T-helper 2 cell treated with Interferon-gamma antibody and Interleukin-4, amounts not matched to agents 5 μg/mL and 100 μg/mL, for 36 hours (primary cell): ENCODE measurements around the gene EMID1.
"Not testable (repeated sequence)": the region's sequence is repeated elsewhere in the genome, so short reads cannot be mapped to it uniquely, and the experiment has no call there.

Source experiments
- DNase-seq: peaks from one replicate; pipeline ENCODE4 v3.0.0; 2021; ENCODE audit warnings: low spot score
- H3K27ac Mint-ChIP-seq: one replicate; pipeline ENCODE4 v1.8.0; 2021; ENCODE audit warnings: mild to moderate bottlenecking, mixed read lengths
- H3K27me3 Mint-ChIP-seq: one replicate; pipeline ENCODE4 v1.8.0; 2021; ENCODE audit warnings: low read depth, mixed read lengths
- H3K36me3 Mint-ChIP-seq: one replicate; pipeline ENCODE4 v1.8.0; 2021; ENCODE audit warnings: low read depth, mixed read lengths
- H3K4me1 Mint-ChIP-seq: one replicate; pipeline ENCODE4 v1.8.0; 2021; ENCODE audit warnings: low read depth, mixed read lengths
- H3K4me3 Mint-ChIP-seq: one replicate; pipeline ENCODE4 v1.8.0; 2022; ENCODE audit warnings: mild to moderate bottlenecking, moderate library complexity, mixed read lengths
- H3K9me3 Mint-ChIP-seq: one replicate; pipeline ENCODE4 v1.8.0; 2021; ENCODE audit warnings: mixed read lengths

Gene EMID1

DNA sequence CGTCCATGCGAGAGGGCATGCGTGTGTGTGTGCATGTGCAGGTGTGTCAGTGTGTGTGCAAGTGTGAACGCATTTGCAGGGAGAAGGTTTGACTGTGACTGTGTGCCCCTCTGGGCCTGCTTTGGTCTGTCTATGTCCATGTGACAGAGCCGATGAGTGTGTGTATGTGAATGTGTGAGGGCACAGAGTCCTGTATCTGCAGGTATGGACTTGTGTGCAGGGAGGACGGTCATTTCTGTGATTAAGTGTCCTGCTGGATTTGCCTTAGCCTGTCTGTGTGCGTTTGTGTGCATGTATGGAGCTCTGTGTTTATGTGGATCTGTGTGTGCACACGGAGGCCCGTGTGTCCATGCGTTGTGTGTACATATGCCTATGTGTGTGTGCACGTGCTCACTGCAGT, 5.4 kb downstream of the EMID1 start:
- peaks cover 22% of the 10 kb centered on the region for H3K27me3 Mint-ChIP-seq

DNA sequence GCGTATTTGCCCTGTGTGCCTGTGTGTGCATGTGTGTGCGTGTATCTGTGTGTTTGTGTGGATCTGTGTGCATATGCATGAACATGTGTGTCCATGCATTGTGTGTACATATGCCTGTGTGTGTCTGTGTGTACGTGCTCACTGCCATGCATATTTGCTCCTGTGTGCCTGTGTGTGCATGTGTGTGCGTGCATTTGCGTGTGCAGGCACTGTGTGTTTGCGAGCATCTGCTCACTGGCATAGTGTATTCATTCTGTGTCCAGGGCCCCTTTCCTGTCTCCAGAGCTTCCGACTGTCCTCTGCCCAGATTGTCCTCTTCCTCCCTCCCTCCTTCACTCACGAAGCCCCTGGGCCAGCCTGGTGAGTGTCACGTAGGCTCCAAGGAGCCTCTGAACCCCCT, 5.8 kb downstream of the EMID1 start:
- Mint-ChIP-seq H3K9me3 (no peaks in the 10 kb centered on the region), H3K27ac (no peak overlapping the region), H3K36me3 (no peaks in the 10 kb centered on the region), H3K27me3 (peaks cover 19% of the 10 kb centered on the region), H3K4me3 (no peak overlapping the region), H3K4me1 (no peaks in the 10 kb centered on the region)
- DNase-seq = no peak

More for the DNA sequence above, 5.4 kb downstream of the EMID1 start:
- no peak overlapping the region for H3K4me3 Mint-ChIP-seq
- H3K9me3 Mint-ChIP-seq = no peaks in the 10 kb centered on the region
- DNase-seq = no peak
- H3K36me3 Mint-ChIP-seq = no peaks in the 10 kb centered on the region
- no peak overlapping the region for H3K27ac Mint-ChIP-seq
- peaks cover 1% of the 10 kb centered on the region for H3K4me1 Mint-ChIP-seq

DNA sequence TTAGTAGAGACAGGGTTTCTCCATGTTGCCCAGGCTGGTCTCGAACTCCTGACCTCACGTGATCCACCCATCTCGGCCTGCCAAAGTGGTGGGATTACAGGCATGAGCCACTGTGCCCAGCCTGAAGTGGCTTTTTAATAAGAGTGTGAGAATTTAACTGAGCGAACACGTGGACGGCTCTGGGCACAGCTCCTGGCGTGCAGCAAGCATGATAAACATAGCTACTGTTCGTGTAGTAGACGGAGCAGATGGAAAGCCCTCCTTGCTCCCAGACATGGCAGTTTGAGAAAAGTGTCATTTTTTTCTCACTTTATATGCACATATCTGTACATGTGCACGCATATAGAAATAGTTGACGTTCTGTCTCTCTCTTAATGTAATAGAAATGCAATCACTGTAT, 7.0 kb downstream of the EMID1 start:
- H3K4me3 Mint-ChIP-seq = no peak overlapping the region
- no peaks in the 10 kb centered on the region for H3K9me3 Mint-ChIP-seq
- DNase-seq = no peak
- no peak overlapping the region for H3K27ac Mint-ChIP-seq
- no peaks in the 10 kb centered on the region for H3K36me3 Mint-ChIP-seq
- H3K27me3 Mint-ChIP-seq = peaks cover 8% of the 10 kb centered on the region
- H3K4me1 Mint-ChIP-seq = no peaks in the 10 kb centered on the region

- H3K36me3 Mint-ChIP-seq = no peaks in the 10 kb centered on the region
- H3K27me3 Mint-ChIP-seq = peaks cover 4% of the 10 kb centered on the region
- DNase-seq = no peak
- H3K4me1 Mint-ChIP-seq = no peaks in the 10 kb centered on the region
- no peaks in the 10 kb centered on the region for H3K9me3 Mint-ChIP-seq
- no peak overlapping the region for H3K4me3 Mint-ChIP-seq
- no peak overlapping the region for H3K27ac Mint-ChIP-seq
Measured at GRCh38 chr22:29213493-29213892, 7.8 kb downstream of the EMID1 start.

GRCh38 chr22:29214232-29214631, 8.5 kb downstream of the EMID1 start:
- no peak for DNase-seq
- H3K36me3 Mint-ChIP-seq = no peaks in the 10 kb centered on the region
- no peak overlapping the region for H3K27ac Mint-ChIP-seq
- H3K27me3 Mint-ChIP-seq = peaks cover 4% of the 10 kb centered on the region
- no peaks in the 10 kb centered on the region for H3K4me1 Mint-ChIP-seq
- no peak overlapping the region for H3K4me3 Mint-ChIP-seq
- no peaks in the 10 kb centered on the region for H3K9me3 Mint-ChIP-seq

DNA sequence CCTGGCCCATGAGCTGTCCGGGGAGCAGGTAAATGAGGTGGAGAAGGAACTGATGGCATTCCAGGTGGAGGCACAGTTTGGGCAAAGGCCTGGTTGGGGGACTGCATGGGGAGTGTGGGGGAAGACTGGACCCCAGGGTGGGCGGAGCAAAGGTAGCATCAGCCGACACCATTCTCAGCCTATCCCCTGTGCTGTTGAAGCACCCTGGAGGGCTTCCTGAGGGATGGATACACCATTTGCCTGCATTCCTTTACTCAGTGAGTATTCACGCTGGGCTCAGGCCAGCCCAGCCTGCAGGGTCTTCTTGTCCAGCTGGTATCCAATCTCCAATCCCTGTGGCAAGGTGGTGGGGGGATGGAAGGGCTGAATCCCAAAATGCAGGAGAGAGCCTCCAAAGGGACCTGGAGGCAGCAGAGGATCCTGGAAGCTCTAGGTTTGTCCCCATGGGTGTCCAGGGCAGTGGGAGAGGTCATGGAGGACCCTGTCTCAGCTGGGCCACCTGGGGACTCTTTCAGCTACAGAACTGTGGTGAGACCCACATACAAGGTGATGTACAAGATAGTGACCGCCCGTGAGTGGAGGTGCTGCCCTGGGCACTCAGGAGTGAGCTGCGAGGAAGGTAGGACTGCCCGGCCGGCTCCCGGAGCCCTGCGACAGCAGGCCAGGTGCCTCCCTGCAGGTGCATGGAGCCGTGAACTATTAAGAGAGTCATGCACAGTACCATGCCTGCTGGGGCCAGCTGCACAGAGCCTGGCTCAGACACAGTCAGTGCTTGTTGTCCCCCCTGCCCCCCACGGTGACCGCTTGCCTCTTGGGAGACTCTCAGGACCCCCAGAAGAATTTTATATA, 9.5 kb downstream of the EMID1 start:
- H3K36me3 Mint-ChIP-seq = no peaks in the 10 kb centered on the region
- no peaks in the 10 kb centered on the region for H3K9me3 Mint-ChIP-seq
- H3K4me3 Mint-ChIP-seq = no peak overlapping the region
- peaks cover 4% of the 10 kb centered on the region for H3K27me3 Mint-ChIP-seq
- H3K4me1 Mint-ChIP-seq = no peaks in the 10 kb centered on the region
- no peak for DNase-seq
- H3K27ac Mint-ChIP-seq = no peak overlapping the region

- H3K9me3 Mint-ChIP-seq = no peaks in the 10 kb centered on the region
- no peaks in the 10 kb centered on the region for H3K36me3 Mint-ChIP-seq
- peaks cover 2% of the 10 kb centered on the region for H3K27me3 Mint-ChIP-seq
- H3K27ac Mint-ChIP-seq = no peak overlapping the region
- no peaks in the 10 kb centered on the region for H3K4me1 Mint-ChIP-seq
- H3K4me3 Mint-ChIP-seq = no peak overlapping the region
- DNase-seq = no peak
Measured at GRCh38 chr22:29216011-29216872, 10.5 kb downstream of the EMID1 start.

GRCh38 chr22:29216873-29217666, 11.4 kb downstream of the EMID1 start:
- Mint-ChIP-seq H3K27me3 (no peaks in the 10 kb centered on the region), H3K36me3 (no peaks in the 10 kb centered on the region), H3K27ac (no peak overlapping the region), H3K4me1 (no peaks in the 10 kb centered on the region), H3K4me3 (no peak overlapping the region), H3K9me3 (no peaks in the 10 kb centered on the region)
- no peak for DNase-seq

DNA sequence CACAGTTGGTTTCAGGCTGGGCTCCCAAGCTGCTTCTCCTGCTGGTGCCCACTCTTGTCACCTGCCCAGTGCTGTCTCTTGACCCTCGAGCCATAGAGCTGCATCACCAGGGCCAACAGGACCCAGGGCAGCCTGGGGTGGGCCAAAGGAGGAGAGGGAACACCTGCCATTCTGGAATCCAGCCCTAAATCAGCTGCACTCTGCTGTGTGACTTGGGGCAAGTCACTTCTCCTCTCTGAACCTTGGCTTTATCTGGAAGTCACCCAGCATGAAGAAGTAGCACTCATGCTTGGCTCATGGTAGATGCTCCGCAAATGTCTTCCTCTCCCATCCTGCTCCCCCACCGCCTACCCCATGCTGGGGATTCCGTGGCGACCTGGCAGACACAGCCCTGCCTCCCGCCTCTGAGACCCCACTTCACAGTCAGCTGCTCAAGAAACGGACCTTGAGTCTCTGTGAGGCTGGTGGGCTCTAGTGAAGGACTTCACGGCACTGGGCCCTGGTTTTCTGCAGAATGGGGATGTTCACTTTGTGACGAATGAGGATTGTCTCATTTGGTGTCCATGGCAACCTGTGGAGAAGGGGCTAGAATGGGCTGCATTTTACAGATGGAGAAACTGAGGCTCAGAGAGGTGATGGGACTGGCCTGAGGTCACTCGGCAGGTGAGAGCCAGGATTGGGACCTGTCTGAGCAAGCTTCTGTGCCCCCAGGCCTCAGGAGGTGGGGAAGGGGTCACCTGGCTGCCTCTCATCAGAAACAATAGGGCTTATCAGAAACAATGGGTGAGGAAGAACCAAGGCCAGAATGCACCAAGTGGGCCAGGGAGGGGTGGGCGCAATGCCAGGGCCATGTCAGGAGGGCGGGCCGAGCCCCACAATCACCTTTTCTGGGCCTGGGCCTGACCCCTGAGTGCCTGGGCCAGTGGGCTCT, 12.4 kb downstream of the EMID1 start:
- Mint-ChIP-seq H3K27ac (no peak overlapping the region), H3K9me3 (no peaks in the 10 kb centered on the region), H3K4me1 (no peaks in the 10 kb centered on the region), H3K27me3 (no peaks in the 10 kb centered on the region), H3K4me3 (no peak overlapping the region), H3K36me3 (no peaks in the 10 kb centered on the region)
- DNase-seq = no peak

GRCh38 chr22:29218758-29219408, 13.2 kb downstream of the EMID1 start:
- Mint-ChIP-seq H3K4me3 (no peak overlapping the region), H3K36me3 (no peaks in the 10 kb centered on the region), H3K9me3 (no peaks in the 10 kb centered on the region), H3K27ac (no peak overlapping the region), H3K27me3 (no peaks in the 10 kb centered on the region), H3K4me1 (no peaks in the 10 kb centered on the region)
- DNase-seq = no peak

DNA sequence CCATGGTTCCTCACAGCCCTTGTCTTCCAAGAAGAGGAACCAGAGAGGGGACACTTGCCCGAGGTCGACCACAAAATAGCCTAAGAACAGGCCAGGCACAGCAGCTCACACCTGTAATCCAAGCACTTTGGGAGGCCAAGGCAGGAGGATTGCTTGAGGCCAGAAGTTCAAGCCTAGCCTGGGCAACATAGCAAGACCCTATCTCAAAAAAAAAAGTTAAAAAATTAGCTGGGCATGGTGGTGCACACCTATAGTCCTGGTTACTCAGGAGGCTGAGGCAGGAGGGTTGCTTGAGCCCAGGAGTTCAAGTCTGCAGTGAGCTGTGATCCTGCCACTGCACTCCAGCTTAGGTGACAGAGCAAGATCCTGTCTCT, 13.7 kb downstream of the EMID1 start:
- not testable (repeated sequence) for H3K36me3 Mint-ChIP-seq, H3K4me1 Mint-ChIP-seq, H3K9me3 Mint-ChIP-seq, H3K4me3 Mint-ChIP-seq, H3K27ac Mint-ChIP-seq, H3K27me3 Mint-ChIP-seq, DNase-seq

GRCh38 chr22:29219881-29220670, 14.4 kb downstream of the EMID1 start:
- H3K27me3 Mint-ChIP-seq = no peaks in the 10 kb centered on the region
- H3K4me1 Mint-ChIP-seq = no peaks in the 10 kb centered on the region
- H3K4me3 Mint-ChIP-seq = no peak overlapping the region
- H3K36me3 Mint-ChIP-seq = no peaks in the 10 kb centered on the region
- H3K27ac Mint-ChIP-seq = no peak overlapping the region
- H3K9me3 Mint-ChIP-seq = no peaks in the 10 kb centered on the region
- DNase-seq = no peak
